Mesothelial cell of epicardium (in vitro differentiated cells): ENCODE data around the gene TNFAIP1. TPM values are rescaled to one million over a fixed set of nuclear protein-coding genes. Genes with fewer than 3 reads are reported as not detected.

Experiments
- DNase-seq, 2 experiments: peaks; one replicate each; pipeline ENCODE4 v3.0.0; 2021; ENCODE audit warnings: low spot score in 2 of 2; ENCODE audit not compliant: unreplicated experiment in 2 of 2
- H3K27ac Mint-ChIP-seq: 2 replicates; pipeline ENCODE4 v1.8.0; 2021; ENCODE audit warnings: mixed read lengths
- H3K27me3 Mint-ChIP-seq: 2 replicates; pipeline ENCODE4 v1.8.0; 2021; ENCODE audit warnings: low read depth, mixed read lengths
- H3K36me3 Mint-ChIP-seq: 2 replicates; pipeline ENCODE4 v1.8.0; 2021; ENCODE audit warnings: mixed read lengths
- H3K4me1 Mint-ChIP-seq: 2 replicates; pipeline ENCODE4 v1.8.0; 2021; ENCODE audit warnings: mixed read lengths
- H3K4me3 Mint-ChIP-seq: 2 replicates; pipeline ENCODE4 v1.8.0; 2021; ENCODE audit warnings: mild to moderate bottlenecking, moderate library complexity, mixed read lengths
- H3K9me3 Mint-ChIP-seq: 2 replicates; pipeline ENCODE4 v1.8.0; 2021; ENCODE audit warnings: mixed read lengths
- CTCF ChIP-seq: fragments of 200-600 bp; sonication (generic); IDR thresholded peaks from one replicate; pipeline ENCODE4 v1.5.0; 2021; ENCODE audit warnings: antibody characterized with exemption; ENCODE audit not compliant: unreplicated experiment
- total RNA-seq: library from RNA; stranded (reverse); gene quantifications from 3 replicates; pipeline ENCODE4 v1.2.1, GENCODE V29; 2021

Gene TNFAIP1
- total RNA-seq, 1 donor from 2014 or later: 41.8 TPM

- DNase-seq: no peak
- Mint-ChIP-seq H3K9me3 (no peaks in the 10 kb centered on the region), H3K4me1 (no peaks in the 10 kb centered on the region), H3K36me3 (peaks cover 23% of the 10 kb centered on the region), H3K27me3 (no peaks in the 10 kb centered on the region), H3K4me3 (no peak overlapping the region), H3K27ac (no peak overlapping the region)
- TF ChIP-seq CTCF: no peak
Measured at GRCh38 chr17:28344435-28344901, 8.9 kb downstream of the TNFAIP1 start.

GRCh38 chr17:28345419-28346198, 10.0 kb downstream of the TNFAIP1 start:
- DNase-seq: no peak
- no peak overlapping the region for H3K4me3 Mint-ChIP-seq
- H3K36me3 Mint-ChIP-seq: peaks cover 24% of the 10 kb centered on the region
- no peaks in the 10 kb centered on the region for H3K27me3 Mint-ChIP-seq
- H3K4me1 Mint-ChIP-seq: no peaks in the 10 kb centered on the region
- no peak for TF ChIP-seq CTCF
- no peak overlapping the region for H3K27ac Mint-ChIP-seq
- H3K9me3 Mint-ChIP-seq: no peaks in the 10 kb centered on the region

GRCh38 chr17:28346199-28346580, 10.6 kb downstream of the TNFAIP1 start:
- Mint-ChIP-seq H3K4me1 (no peaks in the 10 kb centered on the region), H3K36me3 (peaks cover 29% of the 10 kb centered on the region), H3K4me3 (no peak overlapping the region), H3K9me3 (no peaks in the 10 kb centered on the region), H3K27me3 (no peaks in the 10 kb centered on the region), H3K27ac (no peak overlapping the region)
- no peak for DNase-seq
- TF ChIP-seq CTCF: no peak

GRCh38 chr17:28346746-28347246, 11.2 kb downstream of the TNFAIP1 start:
- Mint-ChIP-seq H3K27ac (no peak overlapping the region), H3K4me1 (no peaks in the 10 kb centered on the region), H3K36me3 (peaks cover 28% of the 10 kb centered on the region), H3K4me3 (no peak overlapping the region), H3K27me3 (no peaks in the 10 kb centered on the region), H3K9me3 (no peaks in the 10 kb centered on the region)
- no peak for DNase-seq
- TF ChIP-seq CTCF: no peak

GRCh38 chr17:28347261-28347891, 11.8 kb downstream of the TNFAIP1 start:
- no peak overlapping the region for H3K4me3 Mint-ChIP-seq
- peaks cover 31% of the 10 kb centered on the region for H3K36me3 Mint-ChIP-seq
- DNase-seq: no peak
- H3K4me1 Mint-ChIP-seq: no peaks in the 10 kb centered on the region
- no peaks in the 10 kb centered on the region for H3K9me3 Mint-ChIP-seq
- no peak for TF ChIP-seq CTCF
- H3K27ac Mint-ChIP-seq: no peak overlapping the region
- no peaks in the 10 kb centered on the region for H3K27me3 Mint-ChIP-seq
